OCI-LY1 (cell line): ENCODE data around the gene NEB.
"Not testable (repeated sequence)": the region's sequence is repeated elsewhere in the genome, so short reads cannot be mapped to it uniquely, and the experiment has no call there.

ENCODE experiments used
- H2AFZ ChIP-seq: fragments of 200-600 bp; sonication (generic), shearing (Covaris generic); 2 replicates; pipeline ENCODE4 v1.6.0; 2014; ENCODE audit warnings: antibody characterized with exemption, mild to moderate bottlenecking, low read length
- H3F3A ChIP-seq: fragments of 200-600 bp; sonication (generic), shearing (Covaris generic); 2 replicates; pipeline ENCODE4 v1.6.0; 2014; ENCODE audit warnings: mild to moderate bottlenecking, antibody characterized with exemption, low read length, moderate library complexity; ENCODE audit not compliant: insufficient read depth
- H3K27ac ChIP-seq: fragments of 200-600 bp; sonication (generic); 2 replicates; pipeline ENCODE4 v1.5.1; 2014; ENCODE audit warnings: low read length, mixed run types, mild to moderate bottlenecking, low read depth; ENCODE audit not compliant: poor library complexity, severe bottlenecking
- H3K27me3 ChIP-seq: fragments of 200-600 bp; sonication (generic); 2 replicates; pipeline ENCODE4 v1.6.0; 2014; ENCODE audit warnings: antibody characterized with exemption, mild to moderate bottlenecking, low read length, moderate library complexity; ENCODE audit not compliant: insufficient read depth
- H3K36me3 ChIP-seq: fragments of 200-600 bp; sonication (generic); 2 replicates; pipeline ENCODE4 v1.6.1; 2014; ENCODE audit warnings: mild to moderate bottlenecking, antibody characterized with exemption, low read length, moderate library complexity, mixed read lengths; ENCODE audit not compliant: insufficient read depth
- H3K4me1 ChIP-seq: fragments of 200-600 bp; sonication (generic); 2 replicates; pipeline ENCODE4 v1.5.1; 2014; ENCODE audit warnings: mild to moderate bottlenecking, low read length, moderate library complexity; ENCODE audit not compliant: insufficient read depth, severe bottlenecking
- H3K4me2 ChIP-seq: fragments of 200-600 bp; sonication (generic), shearing (Covaris generic); 2 replicates; pipeline ENCODE4 v1.6.1; 2014; ENCODE audit warnings: low read length
- H3K4me3 ChIP-seq: fragments of 200-600 bp; sonication (generic); 2 replicates; pipeline ENCODE4 v1.5.1; 2014; ENCODE audit warnings: low read length, low read depth, mild to moderate bottlenecking, mixed read lengths; ENCODE audit not compliant: poor library complexity, severe bottlenecking
- H3K79me2 ChIP-seq: fragments of 200-600 bp; shearing (Covaris generic); 2 replicates; pipeline ENCODE4 v1.6.1; 2016; ENCODE audit warnings: mixed run types, low read length, mixed read lengths; ENCODE audit not compliant: insufficient read depth
- H3K9ac ChIP-seq: fragments of 200-600 bp; sonication (generic), shearing (Covaris generic); 2 replicates; pipeline ENCODE4 v1.6.1; 2014; ENCODE audit warnings: mild to moderate bottlenecking, low read length, mixed read lengths
- H3K9me2 ChIP-seq: fragments of 200-600 bp; sonication (generic), shearing (Covaris generic); 2 replicates; pipeline ENCODE4 v1.6.1; 2014; ENCODE audit warnings: low read depth, mild to moderate bottlenecking, low read length, mixed read lengths
- H3K9me3 ChIP-seq: fragments of 200-600 bp; shearing (Covaris generic); 2 replicates; pipeline ENCODE4 v1.6.1; 2014; ENCODE audit warnings: low read length, mixed read lengths
- H4K20me1 ChIP-seq: fragments of 200-600 bp; sonication (generic), shearing (Covaris generic); 2 replicates; pipeline ENCODE4 v1.6.0; 2016; ENCODE audit warnings: mild to moderate bottlenecking, low read length; ENCODE audit not compliant: insufficient read depth
- EZH2 ChIP-seq: fragments of 200-600 bp; sonication (generic), shearing (Covaris generic); IDR thresholded peaks from 2 replicates; pipeline ENCODE4 v1.8.0; 2017; ENCODE audit warnings: borderline replicate concordance, mixed run types, mild to moderate bottlenecking, antibody characterized with exemption, low read length, moderate library complexity, mixed read lengths
- TF ChIP-seq, protein P1 (sequence below): fragments of 200-600 bp; sonication (generic), shearing (Covaris generic); IDR thresholded peaks from 2 replicates; pipeline ENCODE4 v1.5.1; 2017; ENCODE audit warnings: mild to moderate bottlenecking, antibody characterized with exemption, low read length, moderate library complexity, mixed read lengths

The NEB gene

DNA sequence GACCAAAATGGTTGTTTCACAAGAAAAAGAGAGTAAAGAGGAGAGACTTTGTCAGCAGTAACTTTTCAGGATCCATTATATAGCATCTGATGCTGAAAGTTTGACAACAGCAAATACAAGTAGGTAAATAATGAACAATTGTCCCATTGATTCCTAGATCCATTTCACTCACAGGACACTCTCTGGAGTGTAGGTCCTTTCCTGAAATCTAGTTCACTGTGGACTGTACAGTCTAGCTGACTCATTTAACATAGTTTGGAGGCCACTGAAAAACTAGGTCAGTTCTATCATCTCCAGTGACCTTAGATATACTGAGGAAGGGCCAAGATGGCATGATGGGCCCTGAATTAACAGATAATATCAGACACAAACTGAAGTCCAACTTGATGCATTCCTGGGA is 19.3 kb upstream of the NEB start:
- H3K9me3 ChIP-seq: no peaks in the 10 kb centered on the region
- H2AFZ ChIP-seq: no peak overlapping the region
- no peaks in the 10 kb centered on the region for H4K20me1 ChIP-seq
- H3K4me3 ChIP-seq: no peak overlapping the region
- H3K4me2 ChIP-seq: no peak overlapping the region
- no peaks in the 10 kb centered on the region for H3K36me3 ChIP-seq
- H3K4me1 ChIP-seq: no peaks in the 10 kb centered on the region
- no peak overlapping the region for H3K9ac ChIP-seq
- H3K79me2 ChIP-seq: no peaks in the 10 kb centered on the region
- no peaks in the 10 kb centered on the region for H3K9me2 ChIP-seq
- no peak overlapping the region for H3K27ac ChIP-seq
- no peaks in the 10 kb centered on the region for H3F3A ChIP-seq
- H3K27me3 ChIP-seq: no peaks in the 10 kb centered on the region
- TF ChIP-seq, protein P1, sequence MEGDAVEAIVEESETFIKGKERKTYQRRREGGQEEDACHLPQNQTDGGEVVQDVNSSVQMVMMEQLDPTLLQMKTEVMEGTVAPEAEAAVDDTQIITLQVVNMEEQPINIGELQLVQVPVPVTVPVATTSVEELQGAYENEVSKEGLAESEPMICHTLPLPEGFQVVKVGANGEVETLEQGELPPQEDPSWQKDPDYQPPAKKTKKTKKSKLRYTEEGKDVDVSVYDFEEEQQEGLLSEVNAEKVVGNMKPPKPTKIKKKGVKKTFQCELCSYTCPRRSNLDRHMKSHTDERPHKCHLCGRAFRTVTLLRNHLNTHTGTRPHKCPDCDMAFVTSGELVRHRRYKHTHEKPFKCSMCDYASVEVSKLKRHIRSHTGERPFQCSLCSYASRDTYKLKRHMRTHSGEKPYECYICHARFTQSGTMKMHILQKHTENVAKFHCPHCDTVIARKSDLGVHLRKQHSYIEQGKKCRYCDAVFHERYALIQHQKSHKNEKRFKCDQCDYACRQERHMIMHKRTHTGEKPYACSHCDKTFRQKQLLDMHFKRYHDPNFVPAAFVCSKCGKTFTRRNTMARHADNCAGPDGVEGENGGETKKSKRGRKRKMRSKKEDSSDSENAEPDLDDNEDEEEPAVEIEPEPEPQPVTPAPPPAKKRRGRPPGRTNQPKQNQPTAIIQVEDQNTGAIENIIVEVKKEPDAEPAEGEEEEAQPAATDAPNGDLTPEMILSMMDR: no peak
- no peak for TF ChIP-seq EZH2

DNA sequence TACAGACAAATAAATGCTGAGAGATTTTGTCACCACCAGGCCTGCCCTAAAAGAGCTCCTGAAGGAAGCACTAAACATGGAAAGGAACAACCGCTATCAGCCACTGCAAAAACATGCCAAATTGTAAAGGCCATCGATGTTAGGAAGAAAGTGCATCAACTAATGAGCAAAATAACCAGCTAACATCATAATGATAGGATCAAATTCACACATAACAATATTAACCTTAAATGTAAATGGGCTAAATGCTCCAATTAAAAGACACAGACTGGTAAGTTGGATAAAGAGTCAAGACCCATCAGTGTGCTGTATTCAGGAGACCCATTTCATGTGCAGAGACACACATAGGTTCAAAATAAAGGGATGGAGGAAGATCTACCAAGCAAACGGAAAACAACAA is 11.0 kb upstream of the NEB start:
- H3K9me2 ChIP-seq, H3K79me2 ChIP-seq, H3K4me2 ChIP-seq, H3K4me1 ChIP-seq, H2AFZ ChIP-seq, H3K36me3 ChIP-seq, H3K9me3 ChIP-seq, H3K9ac ChIP-seq, H3K4me3 ChIP-seq, H3K27me3 ChIP-seq, H4K20me1 ChIP-seq, H3F3A ChIP-seq, H3K27ac ChIP-seq: not testable (repeated sequence)

DNA sequence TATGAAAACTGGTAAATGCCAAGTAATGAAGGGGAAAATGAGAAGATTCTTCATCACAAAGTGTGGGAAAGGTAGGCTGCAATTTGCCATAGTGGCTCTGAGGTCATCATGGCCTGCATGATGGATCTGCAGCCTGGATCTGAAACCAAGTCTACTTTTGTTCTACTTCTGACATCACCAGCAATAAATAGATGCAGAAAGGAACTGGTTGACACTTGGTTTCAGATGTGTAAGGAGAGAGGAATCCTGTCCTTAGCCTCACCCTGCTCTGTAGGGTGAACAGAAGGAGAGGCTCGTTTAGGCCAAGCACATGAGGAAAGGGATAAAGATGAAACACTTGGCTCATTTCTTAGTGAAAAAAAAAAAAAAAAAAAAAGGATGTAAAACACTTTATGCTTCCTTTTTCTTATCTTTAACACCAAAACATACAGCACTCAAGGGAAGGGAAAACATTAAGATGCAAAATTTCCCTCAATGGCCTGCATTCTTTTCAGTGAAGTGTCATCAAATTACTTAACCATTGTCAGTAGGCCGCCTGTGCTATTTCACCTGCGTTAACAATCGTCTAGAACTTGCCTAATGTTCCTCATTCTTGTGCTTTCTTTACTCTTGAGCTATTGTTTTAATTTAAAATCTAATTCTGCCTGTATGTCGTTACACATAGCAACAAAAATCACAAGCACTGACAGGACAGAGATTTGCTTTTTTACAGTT is 3.9 kb downstream of the NEB start:
- Histone ChIP-seq H3K9ac (no peak overlapping the region), H3K9me3 (no peaks in the 10 kb centered on the region), H3K36me3 (no peaks in the 10 kb centered on the region), H3K27me3 (no peaks in the 10 kb centered on the region), H3K4me2 (no peak overlapping the region), H2AFZ (no peak overlapping the region), H3F3A (no peaks in the 10 kb centered on the region), H3K79me2 (no peaks in the 10 kb centered on the region), H3K9me2 (no peaks in the 10 kb centered on the region), H3K4me1 (no peaks in the 10 kb centered on the region), H4K20me1 (no peaks in the 10 kb centered on the region), H3K4me3 (no peak overlapping the region), H3K27ac (no peak overlapping the region)
- TF ChIP-seq, protein P1: no peak
- TF ChIP-seq EZH2: no peak

DNA sequence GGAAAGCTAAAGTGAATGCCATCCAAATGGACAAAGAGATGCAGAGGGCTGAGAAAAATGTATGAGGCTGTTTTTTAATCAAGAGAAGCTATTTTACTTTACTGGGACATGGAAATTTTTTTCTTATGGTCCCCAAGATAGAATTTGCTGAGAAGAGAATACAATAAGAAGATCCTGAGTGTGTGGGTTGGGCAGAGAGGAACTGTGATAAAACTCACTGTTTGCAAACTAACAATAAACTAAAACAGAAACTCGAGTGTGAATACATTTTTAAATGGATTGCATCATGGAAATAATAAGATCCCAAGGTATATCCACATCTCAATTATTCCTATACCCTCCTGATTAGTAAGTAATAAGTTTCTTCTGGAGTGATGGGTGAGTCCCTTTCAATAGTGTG is 4.4 kb downstream of the NEB start:
- Histone ChIP-seq H3K27me3 (no peaks in the 10 kb centered on the region), H3K9me2 (no peaks in the 10 kb centered on the region), H4K20me1 (no peaks in the 10 kb centered on the region), H3K9me3 (no peaks in the 10 kb centered on the region), H3K4me3 (no peak overlapping the region), H3K4me1 (no peaks in the 10 kb centered on the region), H3K79me2 (no peaks in the 10 kb centered on the region), H3K9ac (no peak overlapping the region), H3K36me3 (no peaks in the 10 kb centered on the region), H3F3A (no peaks in the 10 kb centered on the region), H2AFZ (no peak overlapping the region), H3K27ac (no peak overlapping the region), H3K4me2 (no peak overlapping the region)
- TF ChIP-seq, protein P1: no peak
- no peak for TF ChIP-seq EZH2
